NCI-H510A (cell line): ENCODE results near the gene PATJ.

Experiments used
- DNase-seq: peaks from one replicate; lab custom pipeline; 2025; lab: John Stamatoyannopoulos, UW

Gene PATJ

GRCh38 chr1:62054188-62054587 is 311.9 kb downstream of the PATJ start:
- DNase-seq, result no peak

GRCh38 chr1:62057230-62057629 is 314.9 kb downstream of the PATJ start:
- no peak for DNase-seq

DNA sequence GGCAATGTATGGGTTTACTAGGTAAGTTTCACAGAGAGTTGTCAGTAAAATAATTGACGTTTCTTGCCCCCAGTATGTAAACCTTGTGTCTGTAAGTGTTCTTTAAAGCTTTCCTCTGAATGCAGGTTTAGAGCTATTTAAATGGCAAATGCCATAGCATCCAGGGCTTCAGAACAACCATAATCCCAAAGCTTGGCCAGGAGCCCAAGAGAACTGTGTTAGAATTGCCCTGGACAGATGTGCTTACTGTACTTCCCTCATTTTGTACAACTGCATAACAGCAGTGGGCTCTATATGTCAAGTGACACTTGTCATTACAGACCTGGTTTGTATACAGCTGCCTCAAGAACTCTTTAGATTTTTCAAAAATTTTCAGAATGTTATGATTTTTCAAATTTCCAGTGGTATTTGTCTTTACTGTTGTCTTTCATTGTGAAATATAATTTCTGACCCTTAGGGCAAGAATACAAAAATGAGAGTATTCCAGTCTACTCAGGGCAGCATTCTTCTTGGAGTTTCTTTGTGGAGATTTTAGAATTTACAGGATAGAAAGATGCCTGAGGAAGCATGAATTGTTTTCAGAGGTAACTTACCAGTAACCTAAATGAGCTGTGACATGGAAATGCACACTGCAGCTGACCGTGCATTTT is 315.5 kb downstream of the PATJ start:
- no peak for DNase-seq

DNA sequence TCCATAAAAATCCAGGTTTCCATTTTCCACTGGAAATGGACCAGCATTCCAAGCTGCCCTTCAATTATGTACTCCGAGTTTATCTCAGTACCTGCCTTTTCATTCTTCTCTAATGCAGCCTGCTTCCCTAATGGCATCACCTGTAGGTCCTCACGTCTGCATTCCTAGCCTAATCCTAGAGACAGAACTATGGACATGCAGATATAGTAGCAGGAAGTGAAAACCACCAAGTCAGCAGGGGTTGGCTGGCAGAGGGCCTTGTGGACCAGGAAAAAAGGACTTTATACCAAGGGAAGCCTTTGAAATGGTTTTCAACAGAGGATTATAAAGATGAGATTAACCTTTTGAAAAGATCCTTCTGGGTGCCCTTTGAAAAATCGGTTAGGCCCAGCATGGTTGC is 316.7 kb downstream of the PATJ start:
- DNase-seq, result no peak

DNA sequence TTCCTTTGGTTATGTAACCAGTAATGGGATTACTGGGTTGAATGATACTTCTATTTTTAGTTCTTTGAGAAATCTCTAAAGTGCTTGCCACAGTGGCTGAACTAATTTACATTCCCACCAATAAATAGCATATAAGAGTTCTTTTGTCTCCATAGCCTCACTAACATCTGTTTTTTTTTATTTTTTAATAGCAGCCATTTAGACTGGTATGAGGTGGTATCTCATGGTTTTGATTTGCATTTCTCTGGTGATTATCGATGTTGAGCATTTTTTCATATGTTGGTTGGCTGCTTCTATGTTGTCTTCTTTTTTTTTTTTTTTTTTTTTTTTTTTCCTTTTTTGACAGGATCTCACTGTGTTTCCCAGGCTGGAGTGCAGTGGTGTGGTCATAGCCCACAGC is 319.8 kb downstream of the PATJ start:
- no peak for DNase-seq

DNA sequence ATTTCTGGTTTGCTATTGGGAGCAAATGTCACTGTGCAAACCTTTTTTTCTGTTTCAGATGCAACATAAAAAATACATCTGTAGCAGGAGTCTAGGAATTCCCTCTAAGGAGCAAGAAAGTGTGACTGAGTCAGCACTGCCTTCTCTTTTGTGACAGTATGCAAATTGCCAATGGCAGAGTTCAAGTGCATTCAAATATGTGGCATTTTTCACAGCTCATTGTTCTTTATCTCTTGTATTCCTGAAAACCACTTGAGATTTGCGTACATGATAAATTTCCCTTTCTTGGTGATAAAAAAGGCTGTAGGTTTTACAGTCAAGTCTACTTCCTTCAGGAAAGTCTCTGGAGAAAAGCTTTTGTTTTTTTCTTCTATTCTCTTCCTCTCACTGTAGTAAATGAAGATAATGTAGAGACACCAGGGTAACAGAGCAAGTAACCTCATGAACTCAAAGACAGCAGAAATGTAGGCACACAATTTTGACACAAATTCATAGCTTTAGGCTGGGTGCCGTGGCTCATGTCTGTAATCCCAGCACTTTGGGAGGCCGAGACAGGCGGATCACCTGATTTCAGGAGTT is 322.6 kb downstream of the PATJ start:
- no peak for DNase-seq

GRCh38 chr1:62066713-62067112 is 324.4 kb downstream of the PATJ start:
- DNase-seq, result no peak

GRCh38 chr1:62068416-62068843 is 326.1 kb downstream of the PATJ start:
- DNase-seq, result no peak

DNA sequence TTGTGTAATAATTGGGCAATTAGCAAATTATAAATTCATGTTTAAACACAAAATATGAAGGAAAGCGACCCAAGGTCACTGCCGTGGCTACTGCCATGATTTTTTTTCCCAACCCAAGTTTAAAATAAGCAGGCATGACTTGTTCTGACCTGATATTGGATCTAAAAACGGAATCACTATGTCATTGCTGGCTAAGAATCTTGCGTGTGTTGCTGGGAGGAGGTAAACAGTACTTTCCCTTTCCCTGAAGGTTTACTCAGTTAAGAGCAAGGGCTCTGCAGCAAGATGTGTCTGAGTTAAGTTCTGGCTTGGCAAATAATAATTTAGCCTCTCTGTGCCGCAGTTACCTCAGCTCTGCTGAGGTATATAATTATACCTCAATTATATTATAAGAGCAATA is 326.7 kb downstream of the PATJ start:
- DNase-seq, result no peak

DNA sequence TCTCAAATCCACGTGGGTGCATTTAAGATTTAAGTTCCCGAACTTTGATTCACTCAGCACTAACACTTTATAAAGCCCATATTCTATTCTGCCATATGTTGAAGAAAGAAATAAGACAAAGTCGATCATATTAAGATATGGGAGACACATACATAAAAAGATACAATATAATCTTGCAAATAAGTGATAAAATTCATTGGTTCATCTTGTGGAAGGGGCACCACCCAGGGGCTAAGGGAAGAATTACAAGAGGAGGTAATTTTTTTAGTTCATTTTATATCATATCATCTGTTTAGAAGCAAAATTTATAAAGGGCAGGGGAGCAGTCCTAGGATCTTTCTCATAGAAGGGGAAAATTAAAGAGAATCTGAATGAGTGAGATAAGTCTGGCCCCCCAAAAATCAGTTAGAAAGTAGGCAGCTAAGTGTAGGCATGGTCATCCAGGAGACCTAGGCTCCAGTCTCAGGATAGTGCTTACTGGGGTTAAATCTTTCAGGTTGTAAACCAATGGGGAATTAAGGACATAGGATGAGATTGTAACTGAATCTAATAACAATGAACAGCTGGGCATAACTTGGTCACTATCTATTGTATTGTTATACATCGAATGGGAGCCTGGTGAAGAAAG is 328.2 kb downstream of the PATJ start:
- no peak for DNase-seq

GRCh38 chr1:62071695-62072094 is 329.4 kb downstream of the PATJ start:
- no peak for DNase-seq

GRCh38 chr1:62076286-62076685 is 334.0 kb downstream of the PATJ start:
- no peak for DNase-seq

GRCh38 chr1:62077821-62078220 is 335.5 kb downstream of the PATJ start:
- DNase-seq, result no peak

DNA sequence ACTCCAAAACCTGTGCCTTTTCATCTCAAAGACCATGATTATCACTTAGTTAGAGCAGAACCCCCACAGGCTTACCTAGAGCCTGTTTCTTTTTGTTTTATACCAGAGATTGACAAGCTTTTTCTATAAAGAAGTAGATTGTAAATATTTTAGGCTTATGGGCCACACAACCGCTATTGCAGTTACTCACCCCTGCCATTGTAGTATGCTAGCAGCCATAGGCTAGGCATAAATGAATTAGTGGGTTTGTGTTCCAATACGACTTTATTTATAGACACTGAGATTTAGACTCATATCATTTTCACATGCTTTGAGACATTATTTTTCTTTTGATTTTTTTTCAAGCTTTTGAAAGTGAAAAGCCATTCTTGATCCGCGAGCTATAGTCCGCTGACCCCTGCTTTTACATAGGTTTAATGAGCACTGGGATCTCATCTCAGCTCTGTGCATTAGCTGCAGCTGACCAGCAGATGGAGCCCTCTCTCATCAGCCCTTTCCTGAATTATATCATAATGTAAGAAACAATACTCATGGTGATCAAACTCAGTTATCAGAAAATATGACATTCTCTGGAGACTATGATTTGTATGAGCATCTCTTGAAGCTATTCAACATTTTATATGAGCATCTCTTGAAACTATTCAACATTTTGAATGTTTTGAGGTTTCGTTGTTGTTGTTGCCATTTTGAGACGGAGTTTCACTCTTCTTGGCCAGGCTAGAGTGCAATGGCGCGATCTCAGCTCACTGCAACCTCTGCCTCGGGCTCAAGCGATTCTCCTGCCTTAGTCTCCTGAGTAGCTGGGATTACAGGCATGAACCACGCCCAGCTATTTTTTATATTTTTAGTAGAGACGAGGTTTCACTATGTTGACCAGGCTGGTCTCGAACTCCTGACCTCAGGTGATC is 340.4 kb downstream of the PATJ start:
- DNase-seq, result no peak

DNA sequence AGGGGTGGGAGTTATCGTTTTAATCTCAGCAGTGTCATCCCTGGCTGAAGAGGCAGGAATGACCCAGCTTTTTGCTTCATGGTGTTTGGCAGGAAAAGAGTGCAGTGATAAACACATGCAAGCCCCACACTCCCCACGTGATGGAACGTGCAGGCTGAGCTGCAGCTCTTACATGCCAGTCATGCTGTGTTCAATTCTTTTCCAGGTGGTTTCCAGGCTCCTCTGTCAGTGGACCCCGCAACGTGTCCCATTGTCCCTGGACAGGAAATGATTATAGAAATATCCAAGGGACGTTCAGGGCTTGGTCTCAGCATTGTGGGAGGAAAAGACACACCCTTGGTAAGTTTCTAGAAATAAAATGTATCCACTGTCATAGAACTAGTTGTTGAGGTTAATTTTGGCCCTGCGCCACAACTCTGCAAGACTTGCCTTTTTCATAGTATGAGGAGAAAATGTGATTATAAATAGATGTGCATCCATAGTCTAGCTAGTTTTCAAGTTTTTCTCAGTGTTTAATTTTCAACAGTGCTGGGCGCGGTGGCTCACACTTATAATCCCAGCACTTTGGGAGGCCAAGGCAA is 342.1 kb downstream of the PATJ start:
- no peak for DNase-seq

DNA sequence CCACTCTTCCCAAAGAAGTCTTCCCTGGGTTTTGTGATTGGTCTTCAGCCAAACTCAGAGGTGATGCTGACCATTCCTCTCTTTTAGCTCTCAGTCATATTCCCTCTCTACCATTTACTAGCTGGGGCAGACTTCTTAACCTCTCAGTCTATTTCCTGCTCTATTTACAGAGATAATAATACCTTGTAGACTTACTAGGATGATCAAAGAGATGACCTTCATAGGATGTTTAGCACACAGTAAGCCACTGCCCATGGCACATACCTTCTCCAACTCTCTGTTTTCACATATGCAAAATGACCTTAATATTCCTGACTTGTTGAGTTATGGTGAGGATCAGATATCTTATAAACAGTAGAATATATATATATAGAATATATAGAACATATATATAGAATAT is 346.2 kb downstream of the PATJ start:
- DNase-seq, result no peak

DNA sequence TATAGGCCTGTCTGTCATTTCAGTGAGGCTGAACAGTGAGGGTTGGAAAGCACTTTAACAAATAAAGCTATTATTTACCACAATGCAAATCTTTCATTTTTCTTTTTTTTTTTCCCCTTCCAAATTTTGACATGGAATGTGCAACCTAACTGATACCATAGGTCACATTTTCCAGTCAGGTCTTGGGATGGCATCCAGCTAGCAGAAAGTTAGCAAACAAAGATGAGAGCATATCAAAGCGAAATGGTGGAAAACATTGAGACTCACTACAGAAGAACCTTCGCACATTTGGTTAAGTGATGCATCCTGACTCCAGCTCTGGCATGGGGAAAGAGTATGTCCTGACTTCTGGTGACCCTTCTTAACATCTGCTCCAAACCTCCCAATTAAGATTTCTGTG is 347.3 kb downstream of the PATJ start:
- DNase-seq, result no peak

DNA sequence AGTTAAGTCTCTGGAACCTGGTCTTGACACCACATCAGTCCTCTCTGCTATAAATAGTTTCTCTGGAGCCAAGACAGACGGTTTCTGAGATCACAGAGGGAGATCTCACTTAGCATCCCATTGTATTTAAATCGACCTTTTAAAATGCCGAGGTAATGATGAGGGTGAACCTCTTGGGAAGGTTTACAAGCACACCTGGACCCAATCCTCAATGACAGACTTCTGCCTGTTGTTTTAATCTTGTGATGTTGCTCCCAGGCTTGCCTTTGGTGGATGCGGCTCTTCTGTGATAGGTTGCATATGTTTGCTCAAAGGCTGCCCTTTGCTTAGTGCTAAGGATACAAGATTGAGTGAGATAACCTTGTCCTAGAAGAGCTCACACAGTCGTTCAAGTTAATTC is 347.7 kb downstream of the PATJ start:
- no peak for DNase-seq

DNA sequence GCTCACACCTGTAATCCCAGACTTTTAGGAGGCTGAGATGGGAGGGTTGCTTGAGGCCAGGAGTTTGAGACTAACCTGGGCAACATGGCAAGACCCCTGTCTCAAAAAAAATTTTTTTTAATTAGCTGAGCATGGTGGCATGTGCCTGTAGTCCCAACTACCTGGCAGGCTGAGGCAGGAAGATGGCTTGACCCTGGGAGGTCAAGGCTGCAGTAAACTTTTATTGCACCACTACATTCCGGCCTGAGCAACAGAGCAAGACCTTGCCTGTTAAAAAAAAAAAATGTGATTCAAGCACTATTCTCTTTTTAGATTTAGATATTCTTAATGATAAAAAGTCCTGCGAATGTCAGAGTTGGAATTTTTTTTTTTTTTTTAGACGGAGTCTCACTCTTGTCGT is 349.8 kb downstream of the PATJ start:
- no peak for DNase-seq

GRCh38 chr1:62093261-62093660 is 351.0 kb downstream of the PATJ start:
- DNase-seq, result no peak

GRCh38 chr1:62097464-62097863 is 355.2 kb downstream of the PATJ start:
- no peak for DNase-seq

DNA sequence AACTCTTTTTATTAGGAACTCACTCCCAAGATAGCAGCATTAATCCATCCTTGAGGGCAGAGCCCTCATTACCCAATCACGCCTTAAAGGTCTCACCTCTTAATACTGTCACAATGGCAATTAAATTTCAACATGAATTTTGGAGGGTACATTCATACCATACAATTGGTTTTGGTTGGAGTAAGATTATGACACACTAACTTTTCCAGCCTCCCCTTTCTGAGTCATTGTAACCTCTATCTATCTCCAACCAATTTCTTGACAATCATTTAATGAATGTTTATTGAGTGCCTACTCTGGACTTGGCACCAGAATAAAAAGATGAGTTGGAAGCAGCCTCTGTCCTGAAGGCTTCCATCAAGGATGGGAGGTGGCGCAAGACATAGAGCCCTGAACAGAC is 358.2 kb downstream of the PATJ start:
- no peak for DNase-seq
